GM12892 (cell line): ENCODE data around the gene COX10.

Experiments
- DNase-seq: peaks from one replicate; pipeline ENCODE4 v3.0.0; 2011; ENCODE audit not compliant: insufficient read length
- FAIRE-seq: peaks from 2 replicates; lab custom pipeline; 2011; peaks lifted over from hg19 to GRCh38; lab: Jason Lieb, UNC
- POLR2A ChIP-seq: IDR thresholded peaks from 2 replicates; pipeline ENCODE4 v1.6.1; 2011; ENCODE audit warnings: low read depth, low read length, control low read depth
- POLR2AphosphoS5 ChIP-seq: IDR thresholded peaks from 2 replicates; pipeline ENCODE4 v1.6.1; 2011; ENCODE audit warnings: low read depth, low read length, control low read depth
- TAF1 ChIP-seq: IDR thresholded peaks from 2 replicates; pipeline ENCODE4 v1.6.1; 2011; ENCODE audit warnings: low read depth, mild to moderate bottlenecking, control low read depth, low read length, borderline replicate concordance

Gene COX10

DNA sequence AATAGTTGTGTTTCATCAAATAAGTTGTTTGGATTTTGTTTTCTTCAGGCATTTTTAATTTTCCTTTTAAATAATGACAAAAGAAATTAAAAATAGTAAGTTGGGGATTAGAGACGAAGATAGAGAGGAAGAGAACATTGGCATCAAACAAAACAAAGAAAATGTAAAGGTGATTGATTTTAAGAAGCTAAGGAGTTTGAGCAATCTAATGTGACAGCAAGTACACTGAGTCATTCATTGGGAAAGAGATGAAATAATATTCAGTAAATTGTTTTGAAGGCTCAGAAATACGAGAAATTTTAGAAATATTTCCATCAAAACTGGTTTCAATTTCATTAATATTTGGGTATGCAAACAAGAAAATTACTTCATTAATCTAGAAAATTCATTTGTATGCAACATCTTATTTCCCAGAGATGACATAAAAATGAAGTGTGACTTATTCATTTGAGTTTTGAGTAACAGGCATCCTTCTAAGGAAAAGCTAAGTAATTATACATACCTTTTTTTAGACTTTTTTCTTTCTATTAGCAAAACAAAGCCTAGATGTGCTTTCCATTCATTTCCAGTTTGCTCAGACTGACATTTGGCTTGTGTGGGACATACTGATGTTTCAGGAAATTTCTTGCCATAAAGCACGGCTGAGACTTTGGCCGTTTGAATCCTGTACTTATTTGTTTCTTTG, 66.7 kb downstream of the COX10 start:
- FAIRE-seq (no peak), DNase-seq (no peak)
- TF ChIP-seq POLR2AphosphoS5 (no peak), POLR2A (no peak), TAF1 (no peak)

GRCh38 chr17:14138649-14139048, 69.3 kb downstream of the COX10 start:
- no peak for TF ChIP-seq POLR2AphosphoS5
- TF ChIP-seq TAF1, result no peak
- TF ChIP-seq POLR2A, result no peak
- no peak for DNase-seq
- FAIRE-seq, result no peak

DNA sequence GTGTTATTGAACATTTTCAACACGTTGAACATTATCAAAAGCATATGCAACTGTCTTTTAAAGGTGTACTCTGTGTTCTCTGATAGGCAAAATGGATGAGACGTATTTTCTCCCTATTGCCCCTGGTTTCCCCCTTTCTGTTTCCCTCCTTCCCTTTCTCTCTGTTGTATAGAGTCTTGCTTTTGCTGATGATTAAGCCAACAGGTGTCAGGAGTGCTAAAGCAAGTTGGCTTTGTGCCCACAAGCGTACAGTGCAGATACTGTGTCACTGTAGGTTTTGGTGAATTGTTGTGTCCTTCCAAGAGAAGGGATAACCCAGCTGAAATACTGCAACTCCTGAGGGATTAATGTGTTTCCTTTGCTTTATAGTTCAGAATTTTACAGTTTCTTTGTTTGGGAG, 74.4 kb downstream of the COX10 start:
- DNase-seq, result no peak
- no peak for FAIRE-seq
- TF ChIP-seq TAF1 (no peak), POLR2AphosphoS5 (no peak), POLR2A (no peak)

DNA sequence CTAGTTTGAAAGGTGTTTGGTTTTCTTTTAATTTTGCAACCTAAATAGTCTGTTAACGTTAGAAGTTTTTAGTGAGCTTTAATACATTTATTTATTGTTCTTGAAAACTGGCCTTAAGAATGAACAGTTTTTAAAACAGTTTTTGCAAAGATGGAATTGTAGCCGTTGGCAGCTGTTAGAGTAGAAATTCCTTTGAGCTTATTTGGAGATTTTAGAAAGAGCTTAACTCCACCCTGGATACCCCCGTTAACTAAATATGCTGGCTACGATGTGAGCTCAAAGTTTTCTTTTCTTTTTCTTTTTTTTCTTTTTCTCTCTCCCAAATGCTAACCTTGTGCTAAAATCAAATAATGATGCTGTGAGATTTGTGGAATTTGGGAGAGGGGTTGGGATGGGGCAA, 75.2 kb downstream of the COX10 start:
- FAIRE-seq (no peak), DNase-seq (no peak)
- no peak for TF ChIP-seq POLR2A
- no peak for TF ChIP-seq POLR2AphosphoS5
- TF ChIP-seq TAF1, result no peak

GRCh38 chr17:14149751-14150150, 80.4 kb downstream of the COX10 start:
- DNase-seq (no peak), FAIRE-seq (no peak)
- TF ChIP-seq POLR2A, result no peak
- no peak for TF ChIP-seq POLR2AphosphoS5
- no peak for TF ChIP-seq TAF1

DNA sequence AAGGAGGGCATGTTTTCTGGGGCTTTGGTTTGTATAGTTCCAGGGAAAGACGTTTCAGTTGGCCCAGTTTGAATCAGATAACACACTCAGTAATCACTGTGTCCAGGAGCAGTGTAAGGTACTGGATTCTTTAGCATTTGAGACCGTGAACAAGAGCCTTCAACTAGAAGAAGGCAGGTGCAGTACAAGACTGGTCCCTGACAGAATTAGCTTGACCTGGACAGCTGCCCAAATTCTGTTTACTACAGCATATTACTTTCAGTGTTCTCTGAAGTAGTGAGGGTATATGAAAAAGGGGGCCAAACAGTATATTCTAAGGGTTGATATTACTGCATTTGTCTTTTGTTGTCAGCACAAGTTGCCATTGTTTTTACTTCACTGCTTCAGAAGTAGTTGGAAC, 81.3 kb downstream of the COX10 start:
- TF ChIP-seq POLR2A (no peak), TAF1 (no peak), POLR2AphosphoS5 (no peak)
- FAIRE-seq (no peak), DNase-seq (no peak)

- DNase-seq (no peak), FAIRE-seq (no peak)
- TF ChIP-seq POLR2A, result no peak
- TF ChIP-seq POLR2AphosphoS5, result no peak
- no peak for TF ChIP-seq TAF1
Observed at GRCh38 chr17:14152721-14153120, 83.4 kb downstream of the COX10 start.

GRCh38 chr17:14153374-14153773, 84.1 kb downstream of the COX10 start:
- TF ChIP-seq POLR2A (no peak), TAF1 (no peak), POLR2AphosphoS5 (no peak)
- FAIRE-seq (no peak), DNase-seq (no peak)

DNA sequence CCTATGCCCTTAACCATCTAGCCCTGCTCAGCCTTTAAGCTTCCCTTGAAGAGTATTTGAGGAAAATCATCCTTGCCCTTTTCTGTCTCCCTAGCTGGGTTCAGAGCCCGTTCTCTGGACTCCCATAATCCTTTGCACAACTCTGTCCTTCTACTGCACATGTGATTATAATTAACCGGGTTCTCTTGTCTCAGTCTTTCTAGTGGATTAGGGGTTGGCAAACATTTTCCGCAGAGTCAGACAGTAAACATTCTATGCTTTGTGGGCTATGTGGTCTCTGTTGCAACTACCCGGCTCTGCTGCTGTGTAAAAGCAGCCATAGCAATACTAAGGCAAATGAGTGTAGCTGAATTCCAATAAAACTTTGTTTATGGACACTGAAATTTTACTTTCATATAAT, 87.4 kb downstream of the COX10 start:
- DNase-seq (no peak), FAIRE-seq (no peak)
- TF ChIP-seq POLR2AphosphoS5 (no peak), POLR2A (no peak)

DNA sequence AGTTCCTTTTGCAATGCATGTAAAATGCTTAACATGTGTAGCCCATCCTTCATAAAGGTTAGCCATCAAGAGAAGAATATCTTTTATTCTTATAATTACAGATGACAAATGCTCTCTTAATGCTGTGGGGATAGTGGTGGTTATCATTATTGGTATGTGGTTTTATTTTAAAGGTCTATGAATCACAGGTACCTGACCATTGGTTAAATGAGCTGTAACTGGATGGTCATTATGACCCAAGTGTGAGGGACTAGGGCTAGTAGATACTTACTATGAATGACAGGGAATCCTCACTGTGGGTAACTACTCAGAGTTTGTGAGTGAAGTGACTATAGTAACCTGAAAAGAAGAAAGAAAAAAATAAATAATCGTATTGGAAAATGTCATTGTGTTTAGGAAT, 88.5 kb downstream of the COX10 start:
- no peak for FAIRE-seq
- no peak for TF ChIP-seq POLR2A
- TF ChIP-seq TAF1, result no peak
- no peak for TF ChIP-seq POLR2AphosphoS5
- no peak for DNase-seq

DNA sequence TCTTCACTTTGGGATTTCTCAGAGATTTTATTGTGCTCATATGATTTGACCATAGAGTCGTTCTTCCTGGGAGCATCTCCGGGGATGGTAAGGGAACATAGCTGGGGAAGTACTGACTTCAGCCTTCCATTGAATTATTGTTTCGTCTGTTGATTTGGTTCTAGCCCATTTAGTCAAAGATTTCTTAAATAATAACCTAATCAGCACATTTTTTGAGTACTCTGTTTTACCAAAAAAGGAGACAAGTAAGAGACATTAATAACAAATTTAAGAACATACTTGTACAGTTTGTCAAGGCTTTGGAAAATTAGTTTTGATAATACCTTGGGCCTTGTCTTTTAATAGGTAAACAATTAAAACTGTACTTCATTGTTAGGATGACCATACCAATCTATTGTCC, 89.4 kb downstream of the COX10 start:
- no peak for DNase-seq
- TF ChIP-seq POLR2AphosphoS5 (no peak), POLR2A (no peak), TAF1 (no peak)
- no peak for FAIRE-seq

- FAIRE-seq, result no peak
- DNase-seq, result no peak
- TF ChIP-seq POLR2A (no peak), TAF1 (no peak), POLR2AphosphoS5 (no peak)
Observed at GRCh38 chr17:14161419-14161818, 92.1 kb downstream of the COX10 start.
